Stimulated activated naive CD8-positive, alpha-beta T cell treated with anti-CD3 and anti-CD28 coated beads, Interleukin-15, Interleukin-2, amounts not matched to agents 100 ng/mL and 50 ng/mL, for 24 hours (primary cell): ENCODE measurements around the gene HES4.
"Not testable (repeated sequence)": the region's sequence is repeated elsewhere in the genome, so short reads cannot be mapped to it uniquely, and the experiment has no call there.

ENCODE experiments used
- H3K27ac Mint-ChIP-seq: one replicate; pipeline ENCODE4 v1.8.0; 2021; ENCODE audit warnings: mild to moderate bottlenecking, mixed read lengths
- H3K27me3 Mint-ChIP-seq: one replicate; pipeline ENCODE4 v1.8.0; 2021; ENCODE audit warnings: mixed read lengths
- H3K36me3 Mint-ChIP-seq: one replicate; pipeline ENCODE4 v1.8.0; 2021; ENCODE audit warnings: low read depth, mixed read lengths
- H3K4me1 Mint-ChIP-seq: one replicate; pipeline ENCODE4 v1.8.0; 2021; ENCODE audit warnings: low read depth, mixed read lengths
- H3K4me3 Mint-ChIP-seq: one replicate; pipeline ENCODE4 v1.8.0; 2021; ENCODE audit warnings: mild to moderate bottlenecking, mixed read lengths
- H3K9me3 Mint-ChIP-seq: one replicate; pipeline ENCODE4 v1.8.0; 2021; ENCODE audit warnings: mixed read lengths

The HES4 gene

GRCh38 chr1:983798-984475 lies 16.0 kb downstream of the HES4 start:
- H3K27me3 Mint-ChIP-seq = peaks cover 33% of the 10 kb centered on the region
- no peaks in the 10 kb centered on the region for H3K36me3 Mint-ChIP-seq
- H3K4me3 Mint-ChIP-seq = no peak overlapping the region
- no peak overlapping the region for H3K27ac Mint-ChIP-seq
- H3K9me3 Mint-ChIP-seq = no peaks in the 10 kb centered on the region
- H3K4me1 Mint-ChIP-seq = no peaks in the 10 kb centered on the region

- Mint-ChIP-seq H3K9me3 (no peaks in the 10 kb centered on the region), H3K36me3 (no peaks in the 10 kb centered on the region), H3K4me3 (no peak overlapping the region), H3K27ac (peak overlapping the region; percentile 40), H3K27me3 (peaks cover 24% of the 10 kb centered on the region), H3K4me1 (no peaks in the 10 kb centered on the region)
These were observed 17.0 kb downstream of the HES4 start for GRCh38 chr1:982765-983436.

- H3K4me3 Mint-ChIP-seq = no peak within 1 kb of the TSS
- no peak within 1 kb of the TSS for H3K27ac Mint-ChIP-seq
- no peaks in the 10 kb centered on the region for H3K4me1 Mint-ChIP-seq
- H3K36me3 Mint-ChIP-seq = no peaks in the 10 kb centered on the region
- H3K9me3 Mint-ChIP-seq = no peaks in the 10 kb centered on the region
- peaks cover 23% of the 10 kb centered on the region for H3K27me3 Mint-ChIP-seq
These were observed 17.8 kb downstream of the HES4 start, which contains the start of gene PERM1 for GRCh38 chr1:981955-982558. TSS of gene PERM1 (minus strand) at chr1:982093. CDS start at chr1:981029, 1,064 bp downstream.

- Mint-ChIP-seq H3K9me3 (no peaks in the 10 kb centered on the region), H3K36me3 (no peaks in the 10 kb centered on the region), H3K4me1 (no peaks in the 10 kb centered on the region), H3K4me3 (no peak overlapping the region), H3K27me3 (peaks cover 22% of the 10 kb centered on the region), H3K27ac (no peak overlapping the region)
These were observed 18.4 kb downstream of the HES4 start for GRCh38 chr1:981491-981954.

GRCh38 chr1:980602-981395 lies 19.1 kb downstream of the HES4 start:
- Mint-ChIP-seq H3K4me3 (no peak overlapping the region), H3K36me3 (no peaks in the 10 kb centered on the region), H3K27me3 (peaks cover 17% of the 10 kb centered on the region), H3K4me1 (no peaks in the 10 kb centered on the region), H3K9me3 (no peaks in the 10 kb centered on the region), H3K27ac (no peak overlapping the region)

GRCh38 chr1:980137-980571 lies 19.7 kb downstream of the HES4 start:
- H3K27ac Mint-ChIP-seq = no peak overlapping the region

GRCh38 chr1:979744-980072 lies 20.2 kb downstream of the HES4 start:
- Mint-ChIP-seq H3K9me3 (no peaks in the 10 kb centered on the region), H3K4me1 (no peaks in the 10 kb centered on the region), H3K27ac (no peak overlapping the region), H3K4me3 (no peak overlapping the region), H3K36me3 (no peaks in the 10 kb centered on the region), H3K27me3 (peaks cover 19% of the 10 kb centered on the region)

More at GRCh38 chr1:980137-980571, 19.7 kb downstream of the HES4 start:
- no peaks in the 10 kb centered on the region for H3K4me1 Mint-ChIP-seq
- H3K36me3 Mint-ChIP-seq = no peaks in the 10 kb centered on the region
- no peaks in the 10 kb centered on the region for H3K9me3 Mint-ChIP-seq
- H3K27me3 Mint-ChIP-seq = peaks cover 16% of the 10 kb centered on the region
- no peak overlapping the region for H3K4me3 Mint-ChIP-seq

- Mint-ChIP-seq H3K27me3 (peaks cover 19% of the 10 kb centered on the region), H3K36me3 (no peaks in the 10 kb centered on the region), H3K4me3 (no peak overlapping the region), H3K9me3 (no peaks in the 10 kb centered on the region), H3K27ac (no peak overlapping the region), H3K4me1 (no peaks in the 10 kb centered on the region)
These were observed 20.8 kb downstream of the HES4 start for GRCh38 chr1:978835-979743.

GRCh38 chr1:978069-978834 lies 21.6 kb downstream of the HES4 start:
- Mint-ChIP-seq H3K27ac (peak overlapping the region; percentile 36), H3K4me3 (no peak overlapping the region), H3K27me3 (peaks cover 17% of the 10 kb centered on the region), H3K36me3 (no peaks in the 10 kb centered on the region), H3K4me1 (no peaks in the 10 kb centered on the region), H3K9me3 (no peaks in the 10 kb centered on the region)

GRCh38 chr1:976791-977190 lies 23.1 kb downstream of the HES4 start:
- H3K27ac Mint-ChIP-seq, H3K4me1 Mint-ChIP-seq, H3K4me3 Mint-ChIP-seq, H3K9me3 Mint-ChIP-seq, H3K36me3 Mint-ChIP-seq: not testable (repeated sequence)
- H3K27me3 Mint-ChIP-seq = peaks cover 10% of the 10 kb centered on the region

- H3K4me3 Mint-ChIP-seq = no peak overlapping the region
- H3K4me1 Mint-ChIP-seq = no peaks in the 10 kb centered on the region
- peaks cover 10% of the 10 kb centered on the region for H3K27me3 Mint-ChIP-seq
- H3K27ac Mint-ChIP-seq = no peak overlapping the region
- no peaks in the 10 kb centered on the region for H3K36me3 Mint-ChIP-seq
- no peaks in the 10 kb centered on the region for H3K9me3 Mint-ChIP-seq
These were observed 23.8 kb downstream of the HES4 start for GRCh38 chr1:975896-976683.

- no peak overlapping the region for H3K4me3 Mint-ChIP-seq
- H3K27me3 Mint-ChIP-seq = peaks cover 10% of the 10 kb centered on the region
- H3K36me3 Mint-ChIP-seq = no peaks in the 10 kb centered on the region
- H3K4me1 Mint-ChIP-seq = no peaks in the 10 kb centered on the region
- no peaks in the 10 kb centered on the region for H3K9me3 Mint-ChIP-seq
- no peak overlapping the region for H3K27ac Mint-ChIP-seq
These were observed 24.5 kb downstream of the HES4 start for GRCh38 chr1:975365-975764.
